Measurements from ENCODE around the gene ANKRD6.

- TF ChIP-seq CTCF (conservative IDR thresholded peaks at IDR 0.05; ENCODE audit: low read depth, low read length) (no peak), EZH2 (IDR thresholded peaks at IDR 0.05; ENCODE audit: low read length, unreplicated experiment) (no peak)
These were observed 16.2 kb downstream of the ANKRD6 start for GRCh38 chr6:89449193-89449592.

Data from PC-3 (cell line).